ENCODE measurements around the gene SIGLEC11. TPM values are rescaled to one million over a fixed set of nuclear protein-coding genes. Genes with fewer than 3 reads are reported as not detected.
A peak's percentile ranks its signal among the peaks of the same experiment; 100 is the strongest.

Gene SIGLEC11
- total RNA-seq, 4 donors from 2014 or later = 0.33 to 1.7 (median 0.92) TPM

DNA sequence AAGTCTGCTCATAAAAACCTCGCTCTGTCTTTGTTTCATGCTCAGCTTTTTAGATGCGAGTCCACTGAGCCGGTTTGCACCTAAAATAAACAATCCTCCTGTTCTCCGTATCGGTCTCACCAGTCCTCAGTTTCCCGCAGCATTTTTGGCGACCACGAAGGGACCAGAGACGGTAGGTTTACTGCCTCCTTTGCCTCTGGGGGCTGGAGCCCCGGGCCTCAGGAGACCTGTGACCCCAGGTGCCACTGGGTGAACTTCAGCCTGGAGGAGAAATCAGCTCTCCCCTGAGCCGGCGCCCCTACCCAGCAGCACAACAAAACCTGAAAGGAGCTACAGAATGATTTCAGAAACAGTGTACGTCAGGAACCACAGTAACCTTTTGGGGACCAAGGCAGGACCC, 8.1 kb downstream of the SIGLEC11 start:
- H3K9me3 ChIP-seq = no peaks in the 10 kb centered on the region
- TF ChIP-seq, protein P1, sequence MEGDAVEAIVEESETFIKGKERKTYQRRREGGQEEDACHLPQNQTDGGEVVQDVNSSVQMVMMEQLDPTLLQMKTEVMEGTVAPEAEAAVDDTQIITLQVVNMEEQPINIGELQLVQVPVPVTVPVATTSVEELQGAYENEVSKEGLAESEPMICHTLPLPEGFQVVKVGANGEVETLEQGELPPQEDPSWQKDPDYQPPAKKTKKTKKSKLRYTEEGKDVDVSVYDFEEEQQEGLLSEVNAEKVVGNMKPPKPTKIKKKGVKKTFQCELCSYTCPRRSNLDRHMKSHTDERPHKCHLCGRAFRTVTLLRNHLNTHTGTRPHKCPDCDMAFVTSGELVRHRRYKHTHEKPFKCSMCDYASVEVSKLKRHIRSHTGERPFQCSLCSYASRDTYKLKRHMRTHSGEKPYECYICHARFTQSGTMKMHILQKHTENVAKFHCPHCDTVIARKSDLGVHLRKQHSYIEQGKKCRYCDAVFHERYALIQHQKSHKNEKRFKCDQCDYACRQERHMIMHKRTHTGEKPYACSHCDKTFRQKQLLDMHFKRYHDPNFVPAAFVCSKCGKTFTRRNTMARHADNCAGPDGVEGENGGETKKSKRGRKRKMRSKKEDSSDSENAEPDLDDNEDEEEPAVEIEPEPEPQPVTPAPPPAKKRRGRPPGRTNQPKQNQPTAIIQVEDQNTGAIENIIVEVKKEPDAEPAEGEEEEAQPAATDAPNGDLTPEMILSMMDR (IDR thresholded peaks at IDR 0.05) = no peak
- no peak for TF ChIP-seq POLR2A (IDR thresholded peaks at IDR 0.05)
- no peaks in the 10 kb centered on the region for H3K36me3 ChIP-seq
- WGBS, 2 donors = 46 to 59% methylated on average over 13 of the region's 13 CpGs
- no peaks in the 10 kb centered on the region for H3K27me3 ChIP-seq
- peaks cover 54 to 62% of the 10 kb centered on the region in 2 donors for H3K4me1 ChIP-seq
- no peak for DNase-seq
- H3K27ac ChIP-seq = peak overlapping the region; percentile 2 to 79 (median 78)
- H3K4me3 ChIP-seq (replicated peaks in 1 of 3) = no peak overlapping the region
- intact Hi-C loops (cut with DNase I) = no loop called here

DNA sequence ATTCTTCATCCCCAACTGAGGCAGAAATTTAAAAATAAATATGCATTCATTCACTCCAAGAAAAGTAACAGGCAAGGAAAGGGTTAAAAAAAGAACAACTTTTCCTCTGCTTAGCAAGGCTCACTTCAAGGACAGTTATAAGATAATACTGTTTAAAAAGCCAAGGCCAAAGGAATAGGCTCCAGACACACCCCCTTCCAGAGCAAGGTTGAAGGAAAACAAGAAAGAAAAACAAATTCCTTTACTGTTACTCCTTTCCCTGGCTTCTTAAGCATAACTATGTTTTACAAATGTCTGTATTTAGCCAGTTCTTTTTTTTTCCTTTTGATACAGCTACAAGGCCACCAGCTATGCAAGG, 8.5 kb downstream of the SIGLEC11 start:
- Histone ChIP-seq H3K36me3 (no peaks in the 10 kb centered on the region), H3K4me3 (replicated peaks in 1 of 3) (no peak overlapping the region), H3K27me3 (no peaks in the 10 kb centered on the region), H3K27ac (peak overlapping the region; percentile 2 to 79 (median 78)), H3K9me3 (no peaks in the 10 kb centered on the region), H3K4me1 (peaks cover 54 to 58% of the 10 kb centered on the region in 2 donors)
- intact Hi-C loops (cut with DNase I) = no loop called here
- TF ChIP-seq, protein P1 (IDR thresholded peaks at IDR 0.05) = no peak
- TF ChIP-seq POLR2A (IDR thresholded peaks at IDR 0.05) = no peak
- no peak for DNase-seq

DNA sequence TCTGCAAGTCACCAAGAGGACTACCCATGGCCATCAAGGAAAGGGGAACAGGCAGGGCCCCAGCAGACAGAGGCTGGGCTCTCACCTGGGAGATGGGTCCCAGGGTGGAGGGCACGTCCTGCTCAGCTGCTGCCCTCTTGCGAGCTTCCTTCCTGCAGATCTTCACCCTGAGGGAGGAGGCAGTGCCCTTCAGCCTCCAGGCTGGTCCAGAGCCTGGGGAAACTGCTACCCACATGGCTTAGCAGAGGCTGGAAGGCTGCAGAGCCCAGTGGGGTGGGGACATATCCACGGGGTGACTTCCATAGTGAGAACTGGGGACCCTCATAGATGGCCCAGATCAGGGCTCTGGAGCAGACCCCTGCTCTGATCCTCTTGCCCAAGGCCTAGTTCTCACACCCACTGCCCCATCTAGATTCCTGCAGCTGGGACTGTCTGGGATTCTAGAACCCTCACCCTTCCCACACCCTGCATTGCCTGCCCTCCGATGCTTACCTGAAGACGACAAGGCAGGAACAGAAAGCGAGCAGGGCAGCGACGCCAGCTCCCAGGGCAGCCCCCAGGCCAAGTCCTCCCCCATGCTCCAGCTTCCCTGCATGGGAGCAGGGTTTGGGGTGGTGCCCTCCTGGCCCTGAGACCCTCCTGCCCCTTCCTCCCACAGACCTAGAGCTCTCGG, 9.0 kb downstream of the SIGLEC11 start:
- TF ChIP-seq, protein P1 (IDR thresholded peaks at IDR 0.05) = no peak
- TF ChIP-seq POLR2A (IDR thresholded peaks at IDR 0.05) = no peak
- no peaks in the 10 kb centered on the region for H3K27me3 ChIP-seq
- no peaks in the 10 kb centered on the region for H3K36me3 ChIP-seq
- intact Hi-C loops (cut with DNase I) = no loop called here
- no peak overlapping the region for H3K4me3 ChIP-seq (replicated peaks in 1 of 3)
- peaks cover 52 to 56% of the 10 kb centered on the region in 2 donors for H3K4me1 ChIP-seq
- WGBS, 2 donors = 73 to 74% methylated on average over 6 to 8 of the region's 9 CpGs
- DNase-seq = no peak
- peak overlapping the region in 2 of 3 donors; percentile 13 to 79 for H3K27ac ChIP-seq
- no peaks in the 10 kb centered on the region for H3K9me3 ChIP-seq

GRCh38 chr19:49950956-49951526, 9.9 kb downstream of the SIGLEC11 start:
- no peak for DNase-seq
- Histone ChIP-seq H3K4me1 (peaks cover 43 to 47% of the 10 kb centered on the region in 2 donors), H3K27me3 (no peaks in the 10 kb centered on the region), H3K4me3 (replicated peaks in 1 of 3) (no peak overlapping the region), H3K36me3 (no peaks in the 10 kb centered on the region), H3K9me3 (no peaks in the 10 kb centered on the region), H3K27ac (no peak overlapping the region)
- TF ChIP-seq, protein P1 (IDR thresholded peaks at IDR 0.05) = no peak
- no peak for TF ChIP-seq POLR2A (IDR thresholded peaks at IDR 0.05)
- 84 to 89% methylated on average over 6 to 12 of the region's 13 CpGs for WGBS, 2 donors
- intact Hi-C loops (cut with DNase I) = no loop called here

DNA sequence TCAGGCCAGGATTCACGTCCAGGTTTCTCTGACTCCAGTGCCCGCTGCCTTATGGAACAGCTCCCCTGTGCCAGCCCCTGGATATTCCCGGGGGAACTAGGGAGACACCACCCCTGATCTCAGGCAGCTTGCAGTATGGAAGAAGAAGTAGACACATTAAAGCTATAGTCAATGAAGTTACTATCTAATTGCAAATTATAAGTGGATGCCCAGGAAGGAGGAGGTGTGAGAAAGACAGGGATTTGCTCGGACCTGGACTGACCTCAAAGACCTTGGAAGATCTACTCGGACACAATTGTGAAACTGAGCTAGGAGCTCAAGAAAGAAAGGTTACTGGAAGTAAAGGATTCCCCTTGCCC, 10.4 kb downstream of the SIGLEC11 start:
- intact Hi-C loops (cut with DNase I) = no loop called here
- Histone ChIP-seq H3K4me3 (replicated peaks in 1 of 3) (no peak overlapping the region), H3K4me1 (peaks cover 38 to 42% of the 10 kb centered on the region in 2 donors), H3K27ac (no peak overlapping the region), H3K36me3 (no peaks in the 10 kb centered on the region), H3K9me3 (no peaks in the 10 kb centered on the region), H3K27me3 (no peaks in the 10 kb centered on the region)
- TF ChIP-seq, protein P1 (IDR thresholded peaks at IDR 0.05) = no peak
- no peak for TF ChIP-seq POLR2A (IDR thresholded peaks at IDR 0.05)
- no peak for DNase-seq
- WGBS, 2 donors = 92 to 97% methylated on average over 5 of the region's 5 CpGs

All from thyroid gland (tissue), 4 donors.